DND-41 (cell line): ENCODE measurements around the gene C11orf24.

ENCODE experiments used
- CTCF ChIP-seq: IDR thresholded peaks from 2 replicates; pipeline ENCODE4 v1.5.1; 2012; ENCODE audit warnings: borderline replicate concordance, low read length, moderate library complexity, mild to moderate bottlenecking; ENCODE audit not compliant: poor library complexity, severe bottlenecking; ENCODE audit errors: extremely low read depth
- EZH2 ChIP-seq: IDR thresholded peaks from 3 replicates; pipeline ENCODE4 v1.6.1; 2012; ENCODE audit warnings: borderline replicate concordance, low read depth, mild to moderate bottlenecking, moderate library complexity, low read length, inconsistent platforms; ENCODE audit not compliant: severe bottlenecking

- TF ChIP-seq CTCF: no peak
- TF ChIP-seq EZH2: no peak
Measured at GRCh38 chr11:68314203-68315170, 42.7 kb upstream of the C11orf24 start.
